Measurements from ENCODE around the gene DIP2A. TPM values are rescaled to one million over a fixed set of nuclear protein-coding genes. Genes with fewer than 3 reads are reported as not detected.

The DIP2A gene
- total and polyA plus RNA-seq, 2 experiments from 2014 or later = 19.8 to 24.6 TPM

DNA sequence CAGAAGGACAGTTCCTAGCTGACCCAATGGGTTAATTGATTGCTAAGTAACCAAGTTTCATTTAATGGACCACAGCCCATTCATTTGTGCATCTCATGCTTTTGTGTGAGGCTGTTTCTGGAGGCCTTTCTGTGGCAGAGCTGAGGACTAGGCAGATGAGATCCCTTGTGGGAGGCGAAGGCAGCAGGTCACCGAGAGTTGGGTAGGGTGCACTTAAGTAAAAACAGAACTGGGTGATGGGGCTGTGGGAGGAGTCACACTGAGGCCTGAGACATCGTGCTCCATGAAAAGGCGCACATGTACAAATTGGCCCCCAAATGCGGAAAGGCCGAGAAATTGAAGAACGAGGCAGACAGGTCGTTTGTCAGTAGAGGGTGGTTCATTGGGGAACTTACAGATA is 85.3 kb downstream of the DIP2A start:
- TF ChIP-seq, protein P1, sequence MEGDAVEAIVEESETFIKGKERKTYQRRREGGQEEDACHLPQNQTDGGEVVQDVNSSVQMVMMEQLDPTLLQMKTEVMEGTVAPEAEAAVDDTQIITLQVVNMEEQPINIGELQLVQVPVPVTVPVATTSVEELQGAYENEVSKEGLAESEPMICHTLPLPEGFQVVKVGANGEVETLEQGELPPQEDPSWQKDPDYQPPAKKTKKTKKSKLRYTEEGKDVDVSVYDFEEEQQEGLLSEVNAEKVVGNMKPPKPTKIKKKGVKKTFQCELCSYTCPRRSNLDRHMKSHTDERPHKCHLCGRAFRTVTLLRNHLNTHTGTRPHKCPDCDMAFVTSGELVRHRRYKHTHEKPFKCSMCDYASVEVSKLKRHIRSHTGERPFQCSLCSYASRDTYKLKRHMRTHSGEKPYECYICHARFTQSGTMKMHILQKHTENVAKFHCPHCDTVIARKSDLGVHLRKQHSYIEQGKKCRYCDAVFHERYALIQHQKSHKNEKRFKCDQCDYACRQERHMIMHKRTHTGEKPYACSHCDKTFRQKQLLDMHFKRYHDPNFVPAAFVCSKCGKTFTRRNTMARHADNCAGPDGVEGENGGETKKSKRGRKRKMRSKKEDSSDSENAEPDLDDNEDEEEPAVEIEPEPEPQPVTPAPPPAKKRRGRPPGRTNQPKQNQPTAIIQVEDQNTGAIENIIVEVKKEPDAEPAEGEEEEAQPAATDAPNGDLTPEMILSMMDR (IDR thresholded peaks at IDR 0.05; ENCODE audit: poor library complexity) = no peak
- TF ChIP-seq EZH2phosphoT487 (IDR thresholded peaks at IDR 0.05; ENCODE audit: low read depth, severe bottlenecking, unreplicated experiment) (no peak), EZH2 (IDR thresholded peaks at IDR 0.05; ENCODE audit: borderline replicate concordance) (no peak)
- no peaks in the 10 kb centered on the region for H3K4me1 ChIP-seq (ENCODE audit: insufficient read depth)
- no peaks in the 10 kb centered on the region for H3K36me3 ChIP-seq (replicated peaks; ENCODE audit: insufficient read depth, low read depth)

DNA sequence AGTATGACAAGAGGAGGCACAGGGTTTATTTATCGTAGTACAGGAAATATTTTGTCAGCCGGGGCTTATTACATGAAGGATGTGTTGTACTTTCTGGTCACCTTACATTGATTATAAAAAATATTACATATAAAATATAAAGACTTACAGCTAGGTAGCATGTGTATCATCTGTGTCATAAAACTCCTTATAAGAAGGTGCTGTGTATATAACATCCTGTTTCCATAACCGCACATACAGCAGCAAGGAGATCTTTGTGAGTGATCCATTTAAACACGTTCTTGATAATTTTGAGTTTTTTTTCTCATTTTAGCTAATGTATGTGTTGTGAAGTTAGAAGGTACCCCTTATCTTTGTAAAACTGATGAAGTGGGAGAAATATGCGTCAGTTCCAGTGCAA is 86.1 kb downstream of the DIP2A start:
- no peak overlapping the region for H3K27ac ChIP-seq
- DNase-seq (ENCODE audit: low spot score) = no peak
- no peaks in the 10 kb centered on the region for H4K20me1 ChIP-seq (ENCODE audit: insufficient read depth, poor library complexity, severe bottlenecking)

More for the DNA sequence above, 85.3 kb downstream of the DIP2A start:
- H3K4me3 ChIP-seq = no peak overlapping the region
- no peaks in the 10 kb centered on the region for H3K9me3 ChIP-seq (ENCODE audit: low read depth)
- H4K20me1 ChIP-seq (ENCODE audit: insufficient read depth, poor library complexity, severe bottlenecking) = no peaks in the 10 kb centered on the region
- 95% methylated on average over 8 of the region's 8 CpGs for WGBS (ENCODE audit: low lambda C conversion rate, missing lambda C conversion rate)
- H3K27me3 ChIP-seq = no peaks in the 10 kb centered on the region
- no peaks in the 10 kb centered on the region for H3K9me2 ChIP-seq (replicated peaks; ENCODE audit: insufficient read depth)
- H3K27ac ChIP-seq = no peak overlapping the region
- no peak overlapping the region for H2AFZ ChIP-seq
- no peaks in the 10 kb centered on the region for H3K79me2 ChIP-seq
- H3K4me2 ChIP-seq = no peak overlapping the region
- no peak for DNase-seq (ENCODE audit: low spot score)

DNA sequence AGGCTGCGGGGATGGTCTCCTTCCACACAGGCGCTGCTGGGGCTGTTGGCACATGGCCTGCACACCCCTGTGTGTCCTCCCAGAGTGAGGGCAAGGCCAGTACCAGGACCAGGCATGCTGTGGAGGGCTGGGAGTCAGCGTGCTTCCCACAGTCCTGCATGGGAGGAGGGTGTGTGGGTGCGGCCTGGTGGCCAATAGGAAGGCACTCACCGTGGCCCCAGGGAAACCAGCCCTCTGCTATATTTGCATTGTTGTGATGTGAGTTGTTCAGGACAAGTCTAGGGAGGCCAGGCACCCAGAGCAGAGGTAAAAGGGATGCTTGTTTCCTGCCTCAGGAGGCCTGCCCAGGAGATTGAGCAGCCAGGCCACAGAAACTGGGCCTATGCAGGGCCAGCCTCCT is 86.7 kb downstream of the DIP2A start:
- Histone ChIP-seq H3K4me3 (no peak overlapping the region), H3K4me2 (no peak overlapping the region)

More for the DNA sequence above, 86.1 kb downstream of the DIP2A start:
- Histone ChIP-seq H3K36me3 (replicated peaks; ENCODE audit: insufficient read depth, low read depth) (no peaks in the 10 kb centered on the region), H2AFZ (no peak overlapping the region), H3K4me2 (no peak overlapping the region), H3K9me3 (ENCODE audit: low read depth) (no peaks in the 10 kb centered on the region), H3K79me2 (no peaks in the 10 kb centered on the region), H3K27me3 (no peaks in the 10 kb centered on the region), H3K9me2 (replicated peaks; ENCODE audit: insufficient read depth) (no peaks in the 10 kb centered on the region), H3K4me3 (no peak overlapping the region), H3K4me1 (ENCODE audit: insufficient read depth) (no peaks in the 10 kb centered on the region)
- WGBS (ENCODE audit: low lambda C conversion rate, missing lambda C conversion rate) = 95% methylated on average over 5 of the region's 5 CpGs
- TF ChIP-seq EZH2phosphoT487 (IDR thresholded peaks at IDR 0.05; ENCODE audit: low read depth, severe bottlenecking, unreplicated experiment) = no peak
- no peak for TF ChIP-seq EZH2 (IDR thresholded peaks at IDR 0.05; ENCODE audit: borderline replicate concordance)

DNA sequence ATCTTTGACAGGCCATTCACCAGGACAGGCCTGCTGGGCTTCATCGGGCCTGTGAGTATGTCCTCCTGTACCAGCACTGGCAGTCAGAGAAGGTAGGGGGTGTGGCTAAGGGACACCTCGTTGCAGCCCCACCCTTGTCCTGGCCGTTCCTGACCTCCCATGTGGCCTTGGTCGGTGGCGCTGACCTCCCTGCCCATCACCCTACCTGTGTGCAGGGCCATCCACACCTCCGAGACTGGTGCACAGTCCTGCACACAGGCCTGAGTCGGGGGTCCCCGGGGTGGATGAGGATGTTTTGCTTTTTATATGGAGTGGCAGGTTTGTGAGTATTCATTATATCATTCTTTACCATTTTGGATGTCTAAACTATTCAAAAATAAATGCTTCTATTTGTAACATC is 87.2 kb downstream of the DIP2A start:
- Histone ChIP-seq H2AFZ (no peak overlapping the region), H3K4me3 (no peak overlapping the region), H3K79me2 (no peaks in the 10 kb centered on the region), H3K9me2 (replicated peaks; ENCODE audit: insufficient read depth) (no peaks in the 10 kb centered on the region), H3K9me3 (ENCODE audit: low read depth) (no peaks in the 10 kb centered on the region), H3K36me3 (replicated peaks; ENCODE audit: insufficient read depth, low read depth) (no peaks in the 10 kb centered on the region), H3K4me2 (no peak overlapping the region), H3K27me3 (no peaks in the 10 kb centered on the region), H4K20me1 (ENCODE audit: insufficient read depth, poor library complexity, severe bottlenecking) (no peaks in the 10 kb centered on the region), H3K4me1 (ENCODE audit: insufficient read depth) (no peaks in the 10 kb centered on the region), H3K27ac (no peak overlapping the region)
- DNase-seq (ENCODE audit: low spot score) = no peak
- 93% methylated on average over 8 of the region's 8 CpGs for WGBS (ENCODE audit: low lambda C conversion rate, missing lambda C conversion rate)
- no peak for TF ChIP-seq EZH2 (IDR thresholded peaks at IDR 0.05; ENCODE audit: borderline replicate concordance)
- TF ChIP-seq, protein P1 (IDR thresholded peaks at IDR 0.05; ENCODE audit: poor library complexity) = no peak
- TF ChIP-seq EZH2phosphoT487 (IDR thresholded peaks at IDR 0.05; ENCODE audit: low read depth, severe bottlenecking, unreplicated experiment) = no peak

More for the DNA sequence above, 86.7 kb downstream of the DIP2A start:
- no peaks in the 10 kb centered on the region for H3K9me3 ChIP-seq (ENCODE audit: low read depth)
- H3K27me3 ChIP-seq = no peaks in the 10 kb centered on the region
- no peaks in the 10 kb centered on the region for H3K4me1 ChIP-seq (ENCODE audit: insufficient read depth)
- H2AFZ ChIP-seq = no peak overlapping the region
- H3K79me2 ChIP-seq = no peaks in the 10 kb centered on the region
- H3K36me3 ChIP-seq (replicated peaks; ENCODE audit: insufficient read depth, low read depth) = no peaks in the 10 kb centered on the region
- TF ChIP-seq, protein P1 (IDR thresholded peaks at IDR 0.05; ENCODE audit: poor library complexity) = no peak
- TF ChIP-seq EZH2 (IDR thresholded peaks at IDR 0.05; ENCODE audit: borderline replicate concordance) (no peak), EZH2phosphoT487 (IDR thresholded peaks at IDR 0.05; ENCODE audit: low read depth, severe bottlenecking, unreplicated experiment) (no peak)
- H4K20me1 ChIP-seq (ENCODE audit: insufficient read depth, poor library complexity, severe bottlenecking) = no peaks in the 10 kb centered on the region
- WGBS (ENCODE audit: low lambda C conversion rate, missing lambda C conversion rate) = 88% methylated on average over 5 of the region's 5 CpGs
- DNase-seq (ENCODE audit: low spot score) = no peak
- no peaks in the 10 kb centered on the region for H3K9me2 ChIP-seq (replicated peaks; ENCODE audit: insufficient read depth)
- no peak overlapping the region for H3K27ac ChIP-seq

Measured in hepatocyte (in vitro differentiated cells).